HG02763 (cell line): Measurements from ENCODE around the gene ZNF621.
"Not testable (repeated sequence)": the region's sequence is repeated elsewhere in the genome, so short reads cannot be mapped to it uniquely, and the experiment has no call there.

Experiments used
- ATAC-seq: cut with Tn5 transposase; IDR thresholded peaks from one replicate; pipeline ENCODE4 v1.9.1; 2021; ENCODE audit warnings: mild to moderate bottlenecking, moderate library complexity; ENCODE audit not compliant: unreplicated experiment

Gene ZNF621

DNA sequence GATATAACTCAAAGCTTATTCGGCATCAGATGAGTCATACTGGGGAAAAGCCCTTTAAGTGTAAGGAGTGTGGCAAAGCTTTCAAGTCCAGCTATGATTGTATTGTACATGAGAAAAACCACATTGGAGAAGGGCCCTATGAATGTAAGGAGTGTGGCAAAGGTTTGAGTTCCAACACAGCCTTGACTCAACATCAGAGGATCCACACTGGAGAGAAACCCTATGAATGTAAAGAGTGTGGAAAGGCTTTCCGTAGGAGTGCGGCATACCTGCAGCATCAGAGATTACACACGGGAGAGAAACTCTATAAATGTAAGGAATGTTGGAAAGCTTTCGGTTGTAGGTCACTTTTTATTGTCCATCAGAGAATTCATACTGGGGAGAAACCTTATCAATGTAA lies 7.5 kb downstream of the ZNF621 start:
- no peak for ATAC-seq

DNA sequence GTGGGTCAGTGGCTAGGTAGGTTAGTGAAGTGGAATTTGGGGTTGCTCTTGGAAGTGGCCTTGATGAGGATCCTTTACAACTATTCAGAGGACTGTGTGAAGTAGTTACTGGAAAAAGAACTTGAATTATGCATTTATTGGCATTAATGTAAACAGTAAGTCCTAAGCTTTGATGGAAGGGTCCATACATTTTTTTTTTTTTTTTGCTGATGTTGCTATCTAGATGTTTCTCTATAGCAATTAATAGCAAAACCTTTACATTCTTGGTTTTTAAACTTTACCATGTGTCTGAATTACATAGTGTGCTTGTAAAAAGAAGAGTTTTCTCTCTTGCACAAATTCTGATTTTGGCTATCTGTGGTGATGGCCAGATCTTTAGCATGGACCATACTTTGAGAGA lies 9.5 kb downstream of the ZNF621 start:
- ATAC-seq = no peak

DNA sequence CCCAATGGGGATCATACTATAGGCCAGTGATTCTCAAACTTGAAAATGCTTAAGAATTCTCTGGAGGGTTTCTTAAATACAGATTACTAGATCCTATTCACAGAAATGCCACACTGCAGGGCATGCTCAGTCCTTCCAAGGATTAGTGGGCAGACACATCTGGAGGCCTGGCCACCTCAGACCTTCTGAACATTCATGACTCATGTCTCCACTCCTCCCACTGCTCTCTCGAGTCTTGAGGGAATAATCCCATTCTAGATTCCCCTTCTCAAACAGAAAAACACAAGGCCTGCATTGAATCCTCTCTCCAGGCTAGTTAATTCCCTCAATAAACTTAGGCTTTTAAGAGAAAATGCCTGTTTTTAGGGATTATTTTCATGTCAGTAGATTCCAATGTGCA lies 22.1 kb downstream of the ZNF621 start:
- no peak for ATAC-seq

DNA sequence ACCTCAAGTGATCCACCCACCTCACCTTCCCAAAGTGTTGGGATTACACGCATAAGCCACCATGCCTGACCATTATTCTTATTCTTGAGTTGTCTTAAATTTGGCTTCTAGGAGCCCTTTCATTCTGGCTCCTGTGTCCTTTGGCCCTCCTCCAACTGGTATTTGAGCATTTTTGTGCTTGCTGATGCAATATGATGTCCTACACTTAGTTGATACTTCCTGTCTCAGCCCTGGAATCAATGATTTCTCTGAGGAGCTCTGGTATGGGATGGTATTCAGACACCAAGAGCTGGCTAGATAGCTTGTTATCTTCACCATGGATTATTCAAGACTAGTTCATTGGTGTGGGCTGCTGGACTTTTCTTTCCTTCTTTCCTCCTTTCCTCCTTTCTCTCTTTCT lies 25.4 kb downstream of the ZNF621 start:
- no peak for ATAC-seq

DNA sequence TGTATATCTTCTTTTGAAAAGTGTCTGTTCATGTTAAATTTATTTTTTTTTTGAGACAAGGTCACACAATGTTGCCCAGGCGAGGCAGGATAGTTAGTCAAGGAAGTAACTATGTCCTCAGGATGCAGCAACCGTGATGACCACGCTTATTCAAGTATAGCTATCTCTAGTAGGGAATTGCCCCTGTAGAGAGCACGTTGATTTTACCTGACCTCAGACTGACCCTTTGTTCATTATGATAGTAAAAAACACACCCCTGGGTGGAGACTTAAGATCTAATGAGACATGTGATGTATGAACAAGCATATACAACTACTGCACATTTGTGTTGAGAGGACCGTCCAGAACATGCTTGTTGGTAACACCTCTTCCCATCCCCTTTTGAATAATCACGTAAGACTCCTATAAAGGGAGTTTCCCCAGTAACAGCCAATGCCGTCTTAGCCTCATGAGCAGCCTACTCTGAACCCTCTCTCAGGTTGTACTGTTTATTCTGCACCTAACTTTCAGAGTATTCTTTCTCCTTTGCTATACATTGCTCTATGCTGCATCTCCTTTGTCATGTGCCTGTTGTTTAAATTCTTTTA lies 32.9 kb downstream of the ZNF621 start:
- ATAC-seq = no peak

DNA sequence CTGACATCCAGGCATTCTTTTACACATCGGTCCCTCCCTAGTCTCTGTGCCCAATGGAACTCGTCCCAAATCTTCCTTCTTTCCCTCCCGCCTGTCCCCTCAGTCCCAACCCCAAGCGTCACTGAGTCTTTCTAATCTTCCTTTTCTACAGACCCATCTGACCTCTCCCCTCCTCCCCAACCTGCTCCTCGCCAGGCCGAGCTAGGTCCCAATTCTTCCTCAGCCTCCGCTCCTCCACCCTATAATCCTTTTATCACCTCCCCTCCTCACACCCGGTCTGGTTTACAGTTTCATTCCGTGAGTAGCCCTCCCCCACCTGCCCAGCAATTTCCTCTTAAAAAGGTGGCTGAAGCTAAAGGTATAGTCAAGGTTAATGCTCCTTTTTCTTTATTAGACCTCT lies 37.7 kb downstream of the ZNF621 start:
- ATAC-seq = not testable (repeated sequence)

DNA sequence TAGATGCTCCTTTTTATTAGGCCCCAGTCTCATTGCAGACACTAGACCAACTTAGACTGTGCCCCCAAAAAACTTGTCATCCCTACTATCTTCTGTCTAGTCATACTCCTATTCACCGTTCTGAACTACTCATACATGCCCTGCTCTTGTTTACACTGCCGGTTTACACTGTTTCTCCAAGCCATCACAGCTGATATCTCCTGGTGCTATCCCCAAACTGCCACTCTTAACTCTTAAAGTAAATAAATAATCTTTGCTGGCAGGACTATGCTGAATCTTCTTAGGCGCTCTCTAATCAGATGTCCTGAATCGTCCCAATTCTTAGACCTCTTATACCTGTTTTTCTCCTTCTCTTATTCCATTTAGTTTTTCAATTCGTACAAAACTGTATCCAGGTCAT lies 40.9 kb downstream of the ZNF621 start:
- ATAC-seq = not testable (repeated sequence)

DNA sequence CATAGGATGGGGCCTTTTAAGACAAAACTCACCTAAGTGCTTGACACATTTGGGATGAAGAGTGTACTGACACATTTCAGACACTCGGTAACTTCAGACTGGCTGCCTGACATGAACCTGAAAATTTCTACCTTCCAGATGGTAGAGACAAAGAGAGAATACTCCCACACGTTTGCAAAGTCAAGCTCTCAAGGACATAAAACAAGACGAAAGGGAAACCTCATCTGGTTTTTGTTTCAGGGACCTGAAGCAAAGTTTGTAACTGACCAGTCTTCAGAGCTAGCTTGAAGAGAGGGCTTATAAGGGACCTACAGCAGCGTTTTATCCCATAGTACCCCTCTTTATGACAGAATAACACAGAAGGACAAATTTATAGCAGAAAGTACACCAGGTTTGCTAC lies 41.9 kb downstream of the ZNF621 start:
- no peak for ATAC-seq

DNA sequence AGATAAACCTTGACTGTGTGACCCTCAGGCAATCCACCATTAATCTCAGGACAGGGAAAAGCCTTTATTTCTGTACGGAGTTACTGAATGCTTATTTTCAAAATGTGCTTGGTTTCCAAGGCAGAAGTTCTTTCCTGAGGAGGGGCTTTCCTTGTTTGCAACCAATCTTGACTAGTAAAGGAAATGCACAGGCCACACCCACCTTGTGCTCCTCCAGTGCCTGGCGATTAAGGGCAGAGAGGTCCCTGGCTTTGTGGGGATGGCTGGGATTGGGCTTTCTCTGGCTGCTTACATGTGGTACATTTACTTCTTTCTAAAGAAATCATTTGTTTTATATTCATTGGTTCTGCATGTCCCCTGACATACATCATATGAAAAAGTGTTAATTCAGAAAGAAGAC lies 47.8 kb downstream of the ZNF621 start:
- no peak for ATAC-seq

DNA sequence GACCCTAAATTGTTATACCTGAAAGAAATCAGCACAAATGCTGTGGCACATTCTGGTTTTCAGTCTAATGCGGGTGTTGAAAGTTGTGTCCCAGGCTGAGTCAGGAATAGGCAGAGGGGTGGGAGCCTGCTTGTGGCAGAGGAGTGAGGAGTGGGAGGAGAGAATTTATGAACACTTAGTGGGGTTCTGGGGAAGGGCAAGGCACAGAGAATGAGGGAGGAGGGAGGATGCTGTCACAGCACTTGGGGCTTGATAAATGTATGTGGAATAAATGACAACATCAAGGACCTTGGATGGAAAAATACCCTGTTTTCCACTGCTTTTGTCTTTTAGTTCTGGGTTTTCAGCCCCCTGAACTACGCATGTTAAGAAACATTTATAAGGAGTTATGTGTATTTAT lies 49.3 kb downstream of the ZNF621 start:
- no peak for ATAC-seq

DNA sequence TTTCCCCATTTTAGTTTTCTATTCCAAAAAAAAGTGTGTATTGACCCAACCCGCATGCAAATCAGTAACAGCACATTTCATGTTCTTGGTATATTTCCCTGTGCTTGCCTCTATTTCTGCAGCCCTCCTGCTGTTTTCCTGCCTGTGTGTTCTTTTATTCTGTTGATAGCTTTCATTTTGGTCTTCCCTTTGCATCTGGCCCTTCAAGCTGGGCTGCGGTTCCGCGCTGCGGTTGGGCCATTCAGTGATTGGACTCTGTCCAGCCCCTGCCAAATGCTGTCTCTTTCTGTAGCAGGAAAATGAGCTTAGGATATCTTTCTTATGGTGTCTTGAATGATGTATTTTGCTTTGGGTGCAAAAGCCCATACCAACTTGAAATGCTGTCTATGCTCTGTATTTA lies 49.9 kb downstream of the ZNF621 start:
- ATAC-seq = no peak

DNA sequence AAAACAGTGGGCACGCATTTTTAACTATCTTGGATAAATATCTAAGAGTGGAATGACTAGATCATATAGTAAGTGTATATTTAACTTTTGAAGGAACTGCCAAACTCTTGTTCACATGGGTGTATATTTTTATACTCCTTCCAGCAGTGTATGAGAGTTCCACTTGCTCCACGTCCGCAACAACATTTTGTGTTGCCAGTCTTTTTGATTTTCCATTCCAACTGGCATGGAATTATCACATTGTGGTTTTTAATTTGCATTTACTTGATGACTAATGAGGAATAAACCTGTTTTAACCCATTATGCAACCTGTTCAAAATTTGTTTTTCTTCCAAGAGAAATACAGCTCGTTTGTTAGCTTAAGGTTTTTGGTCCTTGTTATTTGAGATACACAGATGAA lies 51.6 kb downstream of the ZNF621 start:
- no peak for ATAC-seq

DNA sequence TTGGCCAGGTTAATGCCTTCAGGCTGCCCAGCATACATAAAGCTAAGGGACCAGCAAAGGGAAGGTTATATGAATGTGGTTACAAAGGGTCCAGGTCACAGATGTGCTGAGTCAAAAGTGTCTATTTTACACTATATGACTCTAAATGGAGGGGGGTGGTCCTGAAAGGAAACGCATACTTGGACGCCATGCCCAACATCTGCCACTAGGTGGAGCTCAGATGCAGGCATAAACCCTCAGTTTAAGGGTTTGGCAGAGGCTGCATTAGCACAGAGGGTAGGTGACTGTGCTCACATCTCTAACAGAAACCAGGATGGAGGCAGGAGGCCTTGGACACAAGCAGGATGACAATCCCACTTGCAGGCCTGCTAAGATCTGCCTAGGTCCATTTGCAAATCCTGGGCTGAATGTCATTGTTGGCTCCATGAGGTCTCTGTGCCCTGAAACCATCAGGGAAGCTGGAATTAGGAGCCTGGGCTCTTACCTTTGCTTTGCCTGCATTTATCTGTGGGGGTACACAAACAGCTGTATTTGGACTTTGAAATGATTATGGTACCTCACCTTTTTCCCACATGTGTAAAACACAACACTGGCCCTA lies 55.8 kb downstream of the ZNF621 start:
- peak; percentile 60 for ATAC-seq

DNA sequence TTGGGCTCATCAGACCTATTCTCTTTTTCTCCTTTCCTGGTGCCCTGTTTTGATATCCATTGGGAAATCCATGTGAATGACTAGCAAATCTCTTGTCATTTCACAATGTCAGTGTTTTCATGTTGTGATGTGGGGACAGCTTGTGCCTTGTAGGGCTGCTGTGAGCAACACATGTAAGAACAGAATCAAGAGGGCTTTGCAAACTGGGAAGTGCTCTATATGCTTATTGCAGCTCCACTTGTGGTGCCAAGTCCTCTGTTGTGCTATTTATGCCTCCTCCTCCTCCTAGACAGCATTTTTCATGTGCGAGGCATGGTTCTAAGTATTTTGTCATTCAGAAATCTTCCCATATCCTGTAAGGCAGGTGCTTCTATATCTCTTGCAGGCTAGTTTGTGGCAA lies 56.4 kb downstream of the ZNF621 start:
- no peak for ATAC-seq

DNA sequence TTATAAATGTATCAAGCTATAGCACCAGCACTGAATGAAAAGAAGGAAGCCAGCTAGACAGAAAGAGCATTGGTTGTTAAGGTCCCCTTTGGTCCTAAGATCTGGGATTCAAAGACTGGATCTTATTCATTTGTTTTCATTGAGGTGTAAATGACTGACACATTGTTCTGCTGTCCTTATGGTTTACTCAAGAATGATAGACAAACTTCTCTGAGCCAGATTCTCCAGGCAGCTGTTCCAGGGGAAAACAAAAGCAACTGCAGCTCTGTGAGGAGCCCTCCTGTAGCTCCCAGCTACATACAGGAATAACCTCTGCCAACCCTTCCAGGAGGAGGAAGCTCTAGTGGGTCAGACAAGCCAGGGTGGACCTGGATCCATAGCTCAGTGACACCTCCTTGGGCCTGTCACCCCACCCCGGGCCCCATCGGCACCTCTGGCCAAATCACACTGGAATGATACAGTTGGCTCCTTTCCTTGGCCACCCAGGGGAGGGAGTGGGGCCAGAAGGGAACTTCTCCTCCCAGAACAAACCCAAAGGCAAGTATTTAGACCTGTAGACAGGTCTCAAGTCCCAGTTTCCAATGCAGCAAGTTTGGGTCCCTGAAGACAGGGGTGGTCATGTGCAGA lies 57.8 kb downstream of the ZNF621 start:
- ATAC-seq = no peak

DNA sequence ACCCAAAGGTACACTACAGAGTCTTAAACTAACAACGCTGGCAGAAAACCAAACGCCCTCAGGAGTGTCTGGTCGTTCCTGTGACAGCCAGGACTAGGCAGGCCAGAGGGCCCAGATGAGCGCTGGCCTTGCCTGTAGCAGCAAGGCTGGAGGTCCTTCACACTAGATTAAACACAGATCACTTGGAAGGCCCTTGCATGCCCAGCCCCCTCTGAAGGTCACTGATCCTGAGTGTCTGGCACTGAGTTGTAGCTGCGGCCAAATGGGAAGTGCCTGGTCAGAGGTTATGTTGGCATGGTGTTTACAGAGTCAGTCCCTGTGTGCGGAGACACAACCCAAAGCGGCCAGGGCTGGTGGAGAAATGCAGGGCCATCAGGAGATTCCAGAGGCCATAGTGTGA lies 58.9 kb downstream of the ZNF621 start:
- ATAC-seq = no peak

DNA sequence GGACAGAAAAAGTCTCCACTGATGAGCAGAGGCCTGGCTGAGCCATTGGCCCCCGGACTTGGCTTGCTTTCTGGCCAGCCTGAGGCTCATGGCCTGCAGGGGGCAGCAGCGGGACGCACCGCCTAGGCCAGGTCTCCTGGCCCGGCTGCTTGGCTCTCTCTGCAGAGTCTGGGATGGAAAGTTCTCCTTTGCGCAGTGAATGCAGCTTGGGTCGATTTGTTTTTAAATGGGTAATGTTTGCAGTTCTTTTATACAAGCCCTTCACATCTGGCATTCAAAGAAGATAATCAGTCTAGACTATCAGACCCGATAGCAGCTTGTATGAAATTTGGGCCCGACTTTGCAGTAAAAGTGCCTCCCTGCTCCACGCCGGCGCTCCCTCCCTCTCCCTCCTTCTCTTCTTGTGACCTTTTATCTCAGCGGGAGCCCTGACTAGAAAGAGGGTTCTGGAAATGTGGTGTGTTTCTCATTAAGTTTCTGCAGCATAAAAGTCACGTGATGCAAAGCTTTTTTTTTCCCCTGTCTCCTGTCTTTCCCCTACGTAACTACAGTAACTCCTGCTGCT lies 59.9 kb downstream of the ZNF621 start:
- no peak for ATAC-seq

DNA sequence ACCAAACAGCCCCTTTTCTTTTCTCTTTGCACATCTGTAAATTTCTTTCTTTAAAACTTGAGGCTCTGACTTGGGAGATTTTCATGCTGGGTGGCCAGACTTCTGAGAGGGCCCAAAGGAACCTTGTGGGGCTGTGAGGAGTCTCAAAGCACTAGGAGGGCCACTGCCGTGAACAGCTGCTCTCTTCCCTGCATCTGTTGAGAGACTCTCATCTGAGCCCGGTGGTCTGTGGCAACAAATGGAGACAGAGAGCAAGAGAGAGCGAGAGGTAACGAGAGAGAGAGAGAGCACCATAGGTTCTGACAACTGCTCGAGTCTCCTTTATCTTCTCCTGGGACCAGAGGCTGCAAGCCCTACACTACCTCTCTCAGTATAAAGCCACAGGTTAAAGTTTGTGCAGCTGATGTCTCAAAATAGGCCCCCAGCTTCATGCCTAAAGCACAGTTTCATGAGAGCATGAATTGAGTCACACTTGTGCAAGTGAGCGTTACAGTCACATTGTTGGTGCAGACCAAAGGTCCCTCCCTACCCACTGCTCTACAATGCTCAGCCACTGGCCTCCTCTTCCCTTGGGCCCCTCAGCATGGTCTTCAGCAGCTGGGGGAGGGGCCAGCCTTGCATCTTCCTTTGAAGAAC lies 60.7 kb downstream of the ZNF621 start:
- ATAC-seq = no peak

DNA sequence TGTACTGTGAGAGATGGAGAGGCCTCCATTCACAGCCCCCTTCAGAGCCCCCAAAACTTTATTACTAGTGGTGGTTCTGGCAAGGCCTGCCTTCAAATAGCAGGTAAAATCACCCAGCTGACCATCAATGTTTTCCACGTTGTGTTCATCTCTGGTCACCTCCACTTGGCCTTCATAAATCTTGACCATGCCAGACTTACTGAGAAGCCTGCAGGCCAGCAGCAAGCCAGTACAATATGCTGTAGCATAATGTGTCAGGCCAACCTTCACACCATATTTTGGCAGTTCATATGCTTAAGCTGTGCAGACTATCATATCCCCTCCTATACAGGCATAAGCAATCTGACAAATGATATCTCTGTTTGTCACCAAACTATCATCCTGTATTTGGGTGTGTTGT lies 62.1 kb downstream of the ZNF621 start:
- ATAC-seq = no peak

DNA sequence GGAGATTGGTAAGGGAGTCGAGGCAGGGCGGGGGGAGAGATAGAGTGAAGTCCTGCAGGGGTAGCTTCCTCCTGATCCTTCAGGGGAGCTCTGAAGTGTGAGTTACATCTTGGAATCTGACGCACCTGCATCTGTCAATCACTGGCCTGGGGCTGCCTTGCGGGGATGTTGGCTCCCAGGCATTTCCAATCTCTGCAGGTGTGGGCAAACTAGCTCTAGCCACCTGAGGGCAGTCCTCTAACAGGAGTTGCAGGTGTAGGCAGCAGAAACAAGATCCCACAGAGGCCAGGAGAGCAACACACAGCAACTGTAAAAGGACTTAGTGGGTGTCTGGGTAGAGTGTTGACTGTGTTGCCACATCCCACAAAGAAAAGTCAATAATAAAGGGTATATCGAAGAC lies 63.6 kb downstream of the ZNF621 start:
- ATAC-seq = no peak
